Measurements from ENCODE around the gene RBM43.

DNA sequence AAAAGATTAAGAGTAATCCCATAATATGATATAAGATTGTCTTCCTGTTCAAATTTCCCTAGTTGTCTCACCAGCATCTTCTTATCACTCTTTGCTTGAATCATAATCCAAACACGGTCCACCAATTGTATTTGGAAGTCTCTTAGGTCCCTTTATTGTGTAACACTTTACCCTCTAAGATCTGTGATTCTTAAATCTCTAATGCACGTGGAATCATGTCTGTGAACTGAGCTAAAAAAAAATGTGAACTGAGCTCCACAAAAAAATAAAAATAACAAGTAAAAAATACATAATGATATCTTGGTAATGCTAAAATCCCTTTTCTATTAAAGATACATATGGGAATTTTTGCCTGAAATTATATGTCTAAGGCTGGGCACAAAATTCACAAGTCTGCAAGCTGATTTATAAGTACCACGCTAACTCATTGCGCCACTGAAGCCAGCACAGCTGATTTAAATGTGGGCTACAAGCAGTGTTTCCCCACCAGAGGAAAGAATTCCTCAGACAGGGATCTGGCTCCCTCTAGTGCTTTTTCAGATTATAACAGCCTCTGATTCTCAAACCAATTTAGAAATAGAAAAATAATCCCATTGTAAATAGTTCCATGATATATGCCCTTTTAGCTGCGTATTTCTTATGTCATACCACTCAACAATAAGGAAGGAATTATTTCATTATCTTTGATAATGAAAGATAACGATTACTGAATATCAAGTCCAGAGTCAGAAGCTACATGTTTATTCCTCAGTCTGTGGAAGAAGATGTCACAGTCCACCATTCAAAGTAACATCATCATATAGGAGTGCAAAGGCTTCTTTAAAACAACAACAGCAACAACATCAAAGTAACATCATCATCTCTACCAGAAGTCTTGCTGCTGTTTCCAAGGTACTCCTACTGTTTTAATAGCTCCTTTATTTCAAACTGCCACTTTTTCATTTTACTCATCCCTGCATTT lies 22.9 kb downstream of the RBM43 start:
- TF ChIP-seq POLR2AphosphoS5 (IDR thresholded peaks at IDR 0.05) (no peak), EP300 (IDR thresholded peaks at IDR 0.05; ENCODE audit: low read depth) (no peak), POLR2A (IDR thresholded peaks at IDR 0.05) (no peak)
- TF ChIP-seq, protein P1, sequence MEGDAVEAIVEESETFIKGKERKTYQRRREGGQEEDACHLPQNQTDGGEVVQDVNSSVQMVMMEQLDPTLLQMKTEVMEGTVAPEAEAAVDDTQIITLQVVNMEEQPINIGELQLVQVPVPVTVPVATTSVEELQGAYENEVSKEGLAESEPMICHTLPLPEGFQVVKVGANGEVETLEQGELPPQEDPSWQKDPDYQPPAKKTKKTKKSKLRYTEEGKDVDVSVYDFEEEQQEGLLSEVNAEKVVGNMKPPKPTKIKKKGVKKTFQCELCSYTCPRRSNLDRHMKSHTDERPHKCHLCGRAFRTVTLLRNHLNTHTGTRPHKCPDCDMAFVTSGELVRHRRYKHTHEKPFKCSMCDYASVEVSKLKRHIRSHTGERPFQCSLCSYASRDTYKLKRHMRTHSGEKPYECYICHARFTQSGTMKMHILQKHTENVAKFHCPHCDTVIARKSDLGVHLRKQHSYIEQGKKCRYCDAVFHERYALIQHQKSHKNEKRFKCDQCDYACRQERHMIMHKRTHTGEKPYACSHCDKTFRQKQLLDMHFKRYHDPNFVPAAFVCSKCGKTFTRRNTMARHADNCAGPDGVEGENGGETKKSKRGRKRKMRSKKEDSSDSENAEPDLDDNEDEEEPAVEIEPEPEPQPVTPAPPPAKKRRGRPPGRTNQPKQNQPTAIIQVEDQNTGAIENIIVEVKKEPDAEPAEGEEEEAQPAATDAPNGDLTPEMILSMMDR (IDR thresholded peaks at IDR 0.05): peak; percentile 60 to 84 (median 79)

Data from transverse colon (tissue), 4 donors.